Vagina (tissue), 2 donors: ENCODE data around the gene ATG4A.

Experiments used
- CTCF ChIP-seq, 3 experiments: fragments of 450-650 bp in 2 of 3; fragments of 200-600 bp in 1 of 3; sonication (generic) in 1 of 3; IDR thresholded peaks; one replicate each; pipeline ENCODE4 v1.5.1; 2017 to 2019; ENCODE audit warnings: antibody characterized with exemption in 3 of 3, mild to moderate bottlenecking in 2 of 3, moderate library complexity in 2 of 3
- POLR2A ChIP-seq, 2 donors: fragments of 450-650 bp; IDR thresholded peaks; one replicate each; pipeline ENCODE4 v1.6.1; 2017; ENCODE audit warnings: antibody characterized with exemption in 2 of 2, mild to moderate bottlenecking in 2 of 2, moderate library complexity in 2 of 2
- POLR2AphosphoS5 ChIP-seq, 2 donors: sonication (generic); formaldehyde crosslinking; IDR thresholded peaks; one replicate each; pipeline ENCODE4 v1.9.0; 2017; ENCODE audit warnings: antibody characterized with exemption in 2 of 2, mild to moderate bottlenecking in 2 of 2, low read depth in 1 of 2; ENCODE audit not compliant: insufficient read depth in 1 of 2

- TF ChIP-seq CTCF (IDR thresholded peaks at IDR 0.05) (no peak), POLR2A (IDR thresholded peaks at IDR 0.05) (no peak), POLR2AphosphoS5 (IDR thresholded peaks at IDR 0.05; ENCODE audit: insufficient read depth in 1 of 2, low read depth in 1 of 2) (no peak)
Observed at GRCh38 chrX:108148524-108148923, 56.9 kb downstream of the ATG4A start.
